ENCODE measurements around the gene ZSCAN23.
"Not testable (repeated sequence)": the region's sequence is repeated elsewhere in the genome, so short reads cannot be mapped to it uniquely, and the experiment has no call there.

- TF ChIP-seq TEAD4 (IDR thresholded peaks at IDR 0.05; ENCODE audit: low read depth, low read length); EP300 (IDR thresholded peaks at IDR 0.05; ENCODE audit: borderline replicate concordance in 1 of 2, low read depth in 2 of 2, low read length in 2 of 2): not testable (repeated sequence)
Observed at GRCh38 chr6:28469153-28469745, 26.0 kb upstream of the ZSCAN23 start.

Data from H1 (cell line).